DND-41 (cell line): ENCODE measurements around the gene AMFR.

Source experiments
- CTCF ChIP-seq: IDR thresholded peaks from 2 replicates; pipeline ENCODE4 v1.5.1; 2012; ENCODE audit warnings: borderline replicate concordance, low read length, moderate library complexity, mild to moderate bottlenecking; ENCODE audit not compliant: poor library complexity, severe bottlenecking; ENCODE audit errors: extremely low read depth
- EZH2 ChIP-seq: IDR thresholded peaks from 3 replicates; pipeline ENCODE4 v1.6.1; 2012; ENCODE audit warnings: borderline replicate concordance, low read depth, mild to moderate bottlenecking, moderate library complexity, low read length, inconsistent platforms; ENCODE audit not compliant: severe bottlenecking

- TF ChIP-seq CTCF (no peak), EZH2 (no peak)
These were observed 36.9 kb upstream of the AMFR start for GRCh38 chr16:56462064-56462796.
